NB4 (cell line): ENCODE results near the gene IL17RA.
A peak's percentile ranks its signal among the peaks of the same experiment; 100 is the strongest.

Source experiments
- DNase-seq: peaks from one replicate; pipeline ENCODE4 v3.0.0; 2010; ENCODE audit warnings: low read depth
- H3K4me3 ChIP-seq: one replicate; pipeline ENCODE4 v1.5.1; 2011; ENCODE audit warnings: mild to moderate bottlenecking, low read depth, low read length, moderate library complexity
- CTCF ChIP-seq: IDR thresholded peaks from one replicate; pipeline ENCODE4 v1.5.1; 2012; ENCODE audit warnings: low read depth, low read length
- MAX ChIP-seq: IDR thresholded peaks from 2 replicates; pipeline ENCODE4 v1.6.1; 2011; ENCODE audit warnings: low read depth, low read length
- MYC ChIP-seq: IDR thresholded peaks from 2 replicates; pipeline ENCODE4 v1.6.1; 2011; ENCODE audit warnings: low read depth, low read length
- POLR2A ChIP-seq: IDR thresholded peaks from 2 replicates; pipeline ENCODE4 v1.6.1; 2011; ENCODE audit warnings: mild to moderate bottlenecking; ENCODE audit not compliant: insufficient read length; ENCODE audit errors: extremely low read depth

IL17RA gene

GRCh38 chr22:17087498-17088131 is 2.8 kb downstream of the IL17RA start:
- DNase-seq = peak; percentile 88
- TF ChIP-seq MAX (no peak), POLR2A (no peak), MYC (peak; percentile 23; the same call in 1 of the 2 replicates), CTCF (no peak)
- H3K4me3 ChIP-seq = peak overlapping the region; percentile 92

GRCh38 chr22:17090550-17090949 is 5.8 kb downstream of the IL17RA start:
- no peak for DNase-seq
- H3K4me3 ChIP-seq = peak overlapping the region; percentile 28
- TF ChIP-seq POLR2A (no peak), CTCF (no peak), MYC (no peak), MAX (no peak)

GRCh38 chr22:17091851-17092250 is 7.1 kb downstream of the IL17RA start:
- H3K4me3 ChIP-seq = peak overlapping the region; percentile 6
- DNase-seq = no peak
- TF ChIP-seq POLR2A (no peak), CTCF (no peak), MYC (no peak), MAX (no peak)

- DNase-seq = no peak
- H3K4me3 ChIP-seq = no peak overlapping the region
- TF ChIP-seq CTCF = no peak
- no peak for TF ChIP-seq MAX
- TF ChIP-seq POLR2A = no peak
- no peak for TF ChIP-seq MYC
These were observed 8.3 kb downstream of the IL17RA start for GRCh38 chr22:17093081-17093480.

- no peak overlapping the region for H3K4me3 ChIP-seq
- peak; percentile 39 for DNase-seq
- TF ChIP-seq CTCF (peak; percentile 49), MYC (no peak)
These were observed 10.7 kb downstream of the IL17RA start for GRCh38 chr22:17095538-17095937.

GRCh38 chr22:17096071-17096470 is 11.3 kb downstream of the IL17RA start:
- no peak for DNase-seq
- TF ChIP-seq MYC (no peak), MAX (no peak), POLR2A (no peak), CTCF (no peak)
- no peak overlapping the region for H3K4me3 ChIP-seq
